Ishikawa (cell line): ENCODE data around the gene LRRC8D.

Experiments used
- CEBPB ChIP-seq: IDR thresholded peaks from 2 replicates; pipeline ENCODE4 v1.6.1; 2012
- CREB1 ChIP-seq: IDR thresholded peaks from 2 replicates; pipeline ENCODE4 v1.6.1; 2012; ENCODE audit warnings: low read depth
- EGR1 ChIP-seq: IDR thresholded peaks from 2 replicates; pipeline ENCODE4 v1.6.1; 2012
- EP300 ChIP-seq: IDR thresholded peaks from 2 replicates; pipeline ENCODE4 v1.6.1; 2012; ENCODE audit warnings: borderline replicate concordance
- FOXM1 ChIP-seq: IDR thresholded peaks from 2 replicates; pipeline ENCODE4 v1.6.1; 2012; ENCODE audit warnings: low read depth, borderline replicate concordance
- MAX ChIP-seq: IDR thresholded peaks from 2 replicates; pipeline ENCODE4 v1.6.1; 2012
- NFIC ChIP-seq: IDR thresholded peaks from 2 replicates; pipeline ENCODE4 v1.6.1; 2012
- RAD21 ChIP-seq: IDR thresholded peaks from 2 replicates; pipeline ENCODE4 v1.6.1; 2012; ENCODE audit warnings: low read depth
- REST ChIP-seq: IDR thresholded peaks from 2 replicates; pipeline ENCODE4 v1.6.1; 2012; ENCODE audit warnings: low read depth, mild to moderate bottlenecking
- TAF1 ChIP-seq: IDR thresholded peaks from 2 replicates; pipeline ENCODE4 v1.6.1; 2012; ENCODE audit warnings: low read depth, mild to moderate bottlenecking
- TCF12 ChIP-seq: IDR thresholded peaks from 2 replicates; pipeline ENCODE4 v1.6.1; 2012; ENCODE audit warnings: low read depth
- TEAD4 ChIP-seq: IDR thresholded peaks from 2 replicates; pipeline ENCODE4 v1.6.1; 2012
- USF1 ChIP-seq: IDR thresholded peaks from 2 replicates; pipeline ENCODE4 v1.6.1; 2012
- YY1 ChIP-seq: IDR thresholded peaks from 2 replicates; pipeline ENCODE4 v1.6.1; 2012; ENCODE audit warnings: low read depth
- ZBTB7A ChIP-seq: IDR thresholded peaks from 2 replicates; pipeline ENCODE4 v1.6.1; 2012; ENCODE audit warnings: low read depth

The LRRC8D gene

GRCh38 chr1:89894210-89895201 lies 73.7 kb downstream of the LRRC8D start:
- TF ChIP-seq EP300 (no peak), NFIC (no peak), CREB1 (no peak), MAX (no peak)

- TF ChIP-seq REST, result no peak
- TF ChIP-seq YY1, result no peak
- no peak for TF ChIP-seq FOXM1
- no peak for TF ChIP-seq CREB1
- TF ChIP-seq CEBPB, result no peak
- TF ChIP-seq ZBTB7A, result no peak
- TF ChIP-seq RAD21, result no peak
- no peak for TF ChIP-seq USF1
- TF ChIP-seq NFIC, result no peak
- TF ChIP-seq TCF12, result no peak
Observed at GRCh38 chr1:89896105-89896942, 75.5 kb downstream of the LRRC8D start.

GRCh38 chr1:89897347-89898133 lies 76.7 kb downstream of the LRRC8D start:
- no peak for TF ChIP-seq YY1
- TF ChIP-seq TAF1, result no peak
- no peak for TF ChIP-seq EGR1
- no peak for TF ChIP-seq TEAD4
- TF ChIP-seq USF1, result no peak
- no peak for TF ChIP-seq REST

- TF ChIP-seq CREB1 (no peak), YY1 (no peak), TEAD4 (no peak), REST (no peak), TCF12 (no peak), TAF1 (no peak), EP300 (no peak), EGR1 (no peak), USF1 (no peak), NFIC (no peak), FOXM1 (no peak)
Observed at GRCh38 chr1:89898150-89898549, 77.3 kb downstream of the LRRC8D start.
